Neural progenitor cell (in vitro differentiated cells): ENCODE results near the gene DEFB113. TPM values are rescaled to one million over a fixed set of nuclear protein-coding genes. Genes with fewer than 3 reads are reported as not detected.

Experiments
- DNase-seq: peaks from one replicate; pipeline ENCODE4 v3.0.0-alpha.2; 2016; ENCODE audit warnings: low spot score
- H2AFZ ChIP-seq: fragments of 200-600 bp; sonication (generic); replicated peaks from 2 replicates; pipeline ENCODE4 v1.6.1; 2016; ENCODE audit warnings: antibody characterized with exemption
- H3F3A ChIP-seq: fragments of 200-600 bp; sonication (generic); 2 replicates; pipeline ENCODE4 v1.6.1; 2016; ENCODE audit warnings: antibody characterized with exemption, low read depth
- H3K27ac ChIP-seq: fragments of 200-600 bp; sonication (generic); 2 replicates; pipeline ENCODE4 v1.5.1; 2016; ENCODE audit warnings: mild to moderate bottlenecking
- H3K27me3 ChIP-seq: fragments of 200-600 bp; sonication (generic); 2 replicates; pipeline ENCODE4 v1.6.1; 2016; ENCODE audit warnings: mild to moderate bottlenecking, moderate library complexity
- H3K36me3 ChIP-seq: fragments of 200-600 bp; sonication (generic); 2 replicates; pipeline ENCODE4 v1.5.1; 2016
- H3K4me1 ChIP-seq: fragments of 200-600 bp; sonication (generic); 2 replicates; pipeline ENCODE4 v1.6.1; 2016; ENCODE audit warnings: mixed run types
- H3K4me2 ChIP-seq: fragments of 200-600 bp; sonication (generic); 2 replicates; pipeline ENCODE4 v1.6.1; 2016
- H3K4me3 ChIP-seq: fragments of 200-600 bp; sonication (generic); 2 replicates; pipeline ENCODE4 v1.5.1; 2016
- H3K79me2 ChIP-seq: fragments of 200-600 bp; sonication (generic); 2 replicates; pipeline ENCODE4 v1.6.1; 2016; ENCODE audit warnings: low read depth
- H3K9ac ChIP-seq: fragments of 200-600 bp; sonication (generic); 2 replicates; pipeline ENCODE4 v1.6.1; 2016
- H3K9me3 ChIP-seq: fragments of 200-600 bp; sonication (generic); 2 replicates; pipeline ENCODE4 v1.5.1; 2016; ENCODE audit warnings: low read depth
- H4K20me1 ChIP-seq: fragments of 200-600 bp; sonication (generic); 2 replicates; pipeline ENCODE4 v1.6.1; 2016; ENCODE audit warnings: low read depth
- H3K27ac Mint-ChIP-seq: 3 replicates; pipeline ENCODE4 v1.8.0; 2021; ENCODE audit warnings: mixed read lengths
- H3K27me3 Mint-ChIP-seq: 2 replicates; pipeline ENCODE4 v1.8.0; 2022; ENCODE audit warnings: low read depth, mild to moderate bottlenecking, inconsistent platforms, moderate library complexity, mixed read lengths; ENCODE audit not compliant: insufficient read depth
- H3K36me3 Mint-ChIP-seq: 3 replicates; pipeline ENCODE4 v1.8.0; 2021; ENCODE audit warnings: mixed read lengths
- H3K4me1 Mint-ChIP-seq: 3 replicates; pipeline ENCODE4 v1.8.0; 2021; ENCODE audit warnings: mixed read lengths
- H3K4me3 Mint-ChIP-seq: 3 replicates; pipeline ENCODE4 v1.8.0; 2021; ENCODE audit warnings: mild to moderate bottlenecking, moderate library complexity, mixed read lengths
- H3K9me3 Mint-ChIP-seq: 3 replicates; pipeline ENCODE4 v1.8.0; 2020; ENCODE audit warnings: mixed read lengths
- CTCF ChIP-seq: fragments of 200-600 bp; sonication (generic); IDR thresholded peaks from 2 replicates; pipeline ENCODE4 v1.5.1; 2017; ENCODE audit warnings: antibody characterized with exemption, mild to moderate bottlenecking
- EZH2 ChIP-seq: fragments of 200-600 bp; sonication (generic); IDR thresholded peaks from 2 replicates; pipeline ENCODE4 v1.6.1; 2017; ENCODE audit warnings: antibody characterized with exemption, mild to moderate bottlenecking, moderate library complexity
- EZH2phosphoT487 ChIP-seq: fragments of 200-600 bp; sonication (generic); IDR thresholded peaks from 2 replicates; pipeline ENCODE4 v1.6.1; 2017; ENCODE audit warnings: antibody characterized with exemption
- total RNA-seq: library from RNA; depleted of rRNA; stranded (reverse); fragments of >200 nt; gene quantifications from 2 replicates; pipeline ENCODE4 v1.2.3, GENCODE V29; 2015; ENCODE audit warnings: low replicate concordance

The DEFB113 gene
- total RNA-seq, 1 donor from 2014 or later: not detected

- no peaks in the 10 kb centered on the region for H3K9me3 Mint-ChIP-seq
- H3K27ac Mint-ChIP-seq: no peak overlapping the region
- Histone ChIP-seq H3K4me1 (no peaks in the 10 kb centered on the region), H3K4me2 (no peak overlapping the region), H2AFZ (no peak overlapping the region), H3K9me3 (no peaks in the 10 kb centered on the region), H3K79me2 (no peaks in the 10 kb centered on the region), H3F3A (no peaks in the 10 kb centered on the region), H3K36me3 (no peaks in the 10 kb centered on the region), H3K9ac (no peak overlapping the region), H4K20me1 (no peaks in the 10 kb centered on the region), H3K27ac (no peak overlapping the region), H3K4me3 (no peak overlapping the region), H3K27me3 (no peaks in the 10 kb centered on the region)
- no peak for DNase-seq
- H3K4me3 Mint-ChIP-seq: no peak overlapping the region
- no peaks in the 10 kb centered on the region for H3K4me1 Mint-ChIP-seq
- no peaks in the 10 kb centered on the region for H3K27me3 Mint-ChIP-seq
- TF ChIP-seq EZH2 (no peak), EZH2phosphoT487 (no peak), CTCF (no peak)
- no peaks in the 10 kb centered on the region for H3K36me3 Mint-ChIP-seq
These were observed 12.6 kb upstream of the DEFB113 start for GRCh38 chr6:49982046-49982445.

- H3K9ac ChIP-seq: no peak overlapping the region
- H3K4me3 ChIP-seq: no peak overlapping the region
- H3K27me3 ChIP-seq: no peaks in the 10 kb centered on the region
- H3K4me1 Mint-ChIP-seq: no peaks in the 10 kb centered on the region
- TF ChIP-seq CTCF: no peak
- no peak for TF ChIP-seq EZH2phosphoT487
- no peak for TF ChIP-seq EZH2
- H3K79me2 ChIP-seq: no peaks in the 10 kb centered on the region
- no peaks in the 10 kb centered on the region for H3K36me3 ChIP-seq
- no peak overlapping the region for H2AFZ ChIP-seq
- H3K4me2 ChIP-seq: no peak overlapping the region
- H4K20me1 ChIP-seq: no peaks in the 10 kb centered on the region
- H3K27ac ChIP-seq: no peak overlapping the region
- no peaks in the 10 kb centered on the region for H3K9me3 Mint-ChIP-seq
- no peaks in the 10 kb centered on the region for H3K9me3 ChIP-seq
- no peak overlapping the region for H3K27ac Mint-ChIP-seq
- no peaks in the 10 kb centered on the region for H3K27me3 Mint-ChIP-seq
- H3K36me3 Mint-ChIP-seq: no peaks in the 10 kb centered on the region
- no peaks in the 10 kb centered on the region for H3F3A ChIP-seq
- DNase-seq: no peak
- H3K4me3 Mint-ChIP-seq: no peak overlapping the region
- H3K4me1 ChIP-seq: no peaks in the 10 kb centered on the region
These were observed 11.5 kb upstream of the DEFB113 start for GRCh38 chr6:49980898-49981297.

GRCh38 chr6:49979584-49979983, 10.2 kb upstream of the DEFB113 start:
- H3F3A ChIP-seq: no peaks in the 10 kb centered on the region
- H3K4me3 Mint-ChIP-seq: no peak overlapping the region
- DNase-seq: no peak
- H3K79me2 ChIP-seq: no peaks in the 10 kb centered on the region
- no peak overlapping the region for H3K27ac Mint-ChIP-seq
- no peak overlapping the region for H3K27ac ChIP-seq
- H3K9me3 ChIP-seq: no peaks in the 10 kb centered on the region
- no peaks in the 10 kb centered on the region for H3K4me1 Mint-ChIP-seq
- H4K20me1 ChIP-seq: no peaks in the 10 kb centered on the region
- TF ChIP-seq EZH2phosphoT487: no peak
- TF ChIP-seq EZH2: no peak
- TF ChIP-seq CTCF: no peak
- H3K4me1 ChIP-seq: no peaks in the 10 kb centered on the region
- H3K9me3 Mint-ChIP-seq: no peaks in the 10 kb centered on the region
- no peak overlapping the region for H3K9ac ChIP-seq
- no peaks in the 10 kb centered on the region for H3K36me3 Mint-ChIP-seq
- H3K27me3 Mint-ChIP-seq: no peaks in the 10 kb centered on the region
- H2AFZ ChIP-seq: no peak overlapping the region
- H3K4me3 ChIP-seq: no peak overlapping the region
- no peaks in the 10 kb centered on the region for H3K36me3 ChIP-seq
- no peaks in the 10 kb centered on the region for H3K27me3 ChIP-seq
- no peak overlapping the region for H3K4me2 ChIP-seq
